GM19395 (cell line): ENCODE results near the gene GPR143.
"Not testable (repeated sequence)": the region's sequence is repeated elsewhere in the genome, so short reads cannot be mapped to it uniquely, and the experiment has no call there.

Experiments used
- ATAC-seq: cut with Tn5 transposase; IDR thresholded peaks from one replicate; pipeline ENCODE4 v1.9.1; 2021; ENCODE audit warnings: mild to moderate bottlenecking, moderate library complexity; ENCODE audit not compliant: unreplicated experiment

Gene GPR143

GRCh38 chrX:9765737-9766097, at the start of gene GPR143:
Gene GPR143, minus strand, starts transcription at chrX:9765847. Its CDS starts 30 bp downstream, at chrX:9765817.
- ATAC-seq = no peak

GRCh38 chrX:9811086-9811485, 45.4 kb upstream of the GPR143 start:
- ATAC-seq = not testable (repeated sequence)

- not testable (repeated sequence) for ATAC-seq
These were observed 44.2 kb upstream of the GPR143 start for GRCh38 chrX:9809876-9810275.

GRCh38 chrX:9807355-9808182, 41.9 kb upstream of the GPR143 start:
- ATAC-seq = no peak

GRCh38 chrX:9805956-9806355, 40.3 kb upstream of the GPR143 start:
- ATAC-seq = no peak

GRCh38 chrX:9804444-9804843, 38.8 kb upstream of the GPR143 start:
- ATAC-seq = no peak

- ATAC-seq = no peak
These were observed 37.1 kb upstream of the GPR143 start for GRCh38 chrX:9802737-9803136.

- no peak for ATAC-seq
These were observed 32.0 kb upstream of the GPR143 start for GRCh38 chrX:9797384-9798360.

GRCh38 chrX:9794495-9794894, 28.8 kb upstream of the GPR143 start:
- ATAC-seq = no peak

GRCh38 chrX:9790866-9791265, 25.2 kb upstream of the GPR143 start:
- ATAC-seq = no peak

- ATAC-seq = no peak
These were observed 23.9 kb upstream of the GPR143 start for GRCh38 chrX:9789555-9789954.

GRCh38 chrX:9788911-9789310, 23.3 kb upstream of the GPR143 start:
- ATAC-seq = no peak

- no peak for ATAC-seq
These were observed 21.4 kb upstream of the GPR143 start for GRCh38 chrX:9786798-9787635.

GRCh38 chrX:9785944-9786797, 20.5 kb upstream of the GPR143 start, which contains the start of gene SHROOM2:
Gene SHROOM2, plus strand, starts transcription at chrX:9786429. Its CDS starts 117 bp downstream, at chrX:9786546.
- ATAC-seq = no peak

GRCh38 chrX:9785254-9785943, 19.8 kb upstream of the GPR143 start:
- no peak for ATAC-seq

GRCh38 chrX:9784332-9784731, 18.7 kb upstream of the GPR143 start:
- ATAC-seq = no peak

GRCh38 chrX:9781941-9782340, 16.3 kb upstream of the GPR143 start:
- no peak for ATAC-seq

- ATAC-seq = no peak
These were observed 10.3 kb upstream of the GPR143 start for GRCh38 chrX:9775930-9776329.

GRCh38 chrX:9772943-9773342, 7.3 kb upstream of the GPR143 start:
- ATAC-seq = no peak
